GM19328 (cell line): ENCODE data around the gene EMILIN2.
"Not testable (repeated sequence)": the region's sequence is repeated elsewhere in the genome, so short reads cannot be mapped to it uniquely, and the experiment has no call there.

Source experiments
- ATAC-seq: cut with Tn5 transposase; IDR thresholded peaks from one replicate; pipeline ENCODE4 v1.9.1; 2021; ENCODE audit warnings: mild to moderate bottlenecking, moderate library complexity; ENCODE audit not compliant: unreplicated experiment

EMILIN2 gene

DNA sequence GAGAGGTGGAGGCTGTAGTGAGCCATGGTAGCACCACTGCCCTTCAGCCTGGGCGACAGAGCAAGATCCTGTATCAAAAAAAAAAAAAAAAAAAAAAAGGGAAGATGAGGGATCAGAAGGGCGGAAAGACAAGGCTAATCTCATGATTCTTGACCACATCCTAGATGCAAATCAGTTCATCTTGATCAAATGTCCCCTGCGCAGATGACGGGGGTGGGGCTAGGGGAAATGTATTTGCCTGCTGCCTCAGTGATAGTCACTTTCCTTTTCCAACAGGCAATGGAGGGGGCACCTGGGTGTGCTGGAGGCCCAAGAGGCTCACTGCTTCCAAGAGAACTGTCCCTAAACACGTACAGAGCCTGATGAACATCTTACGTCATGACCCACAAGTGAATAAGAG, 3.7 kb upstream of the EMILIN2 start:
- ATAC-seq = no peak

DNA sequence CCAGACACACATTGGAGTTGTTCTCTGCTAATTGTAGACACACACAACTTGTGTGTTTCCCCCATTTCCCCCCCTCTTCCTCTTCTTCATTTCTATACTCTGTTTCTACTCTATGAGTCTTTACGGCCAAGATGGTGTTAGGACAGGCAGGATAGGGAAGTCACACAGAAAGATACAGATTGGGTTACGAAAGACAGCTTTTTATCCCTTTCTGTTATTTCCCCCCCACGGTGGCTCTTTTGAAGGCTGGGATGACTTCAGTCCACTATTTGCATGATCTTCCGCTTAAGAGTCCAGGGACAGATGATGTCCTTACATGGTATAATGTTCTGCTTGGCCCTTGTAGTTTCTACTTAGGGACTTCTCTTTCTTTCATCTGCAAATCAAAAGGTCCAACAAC, 1.6 kb upstream of the EMILIN2 start:
- no peak for ATAC-seq

DNA sequence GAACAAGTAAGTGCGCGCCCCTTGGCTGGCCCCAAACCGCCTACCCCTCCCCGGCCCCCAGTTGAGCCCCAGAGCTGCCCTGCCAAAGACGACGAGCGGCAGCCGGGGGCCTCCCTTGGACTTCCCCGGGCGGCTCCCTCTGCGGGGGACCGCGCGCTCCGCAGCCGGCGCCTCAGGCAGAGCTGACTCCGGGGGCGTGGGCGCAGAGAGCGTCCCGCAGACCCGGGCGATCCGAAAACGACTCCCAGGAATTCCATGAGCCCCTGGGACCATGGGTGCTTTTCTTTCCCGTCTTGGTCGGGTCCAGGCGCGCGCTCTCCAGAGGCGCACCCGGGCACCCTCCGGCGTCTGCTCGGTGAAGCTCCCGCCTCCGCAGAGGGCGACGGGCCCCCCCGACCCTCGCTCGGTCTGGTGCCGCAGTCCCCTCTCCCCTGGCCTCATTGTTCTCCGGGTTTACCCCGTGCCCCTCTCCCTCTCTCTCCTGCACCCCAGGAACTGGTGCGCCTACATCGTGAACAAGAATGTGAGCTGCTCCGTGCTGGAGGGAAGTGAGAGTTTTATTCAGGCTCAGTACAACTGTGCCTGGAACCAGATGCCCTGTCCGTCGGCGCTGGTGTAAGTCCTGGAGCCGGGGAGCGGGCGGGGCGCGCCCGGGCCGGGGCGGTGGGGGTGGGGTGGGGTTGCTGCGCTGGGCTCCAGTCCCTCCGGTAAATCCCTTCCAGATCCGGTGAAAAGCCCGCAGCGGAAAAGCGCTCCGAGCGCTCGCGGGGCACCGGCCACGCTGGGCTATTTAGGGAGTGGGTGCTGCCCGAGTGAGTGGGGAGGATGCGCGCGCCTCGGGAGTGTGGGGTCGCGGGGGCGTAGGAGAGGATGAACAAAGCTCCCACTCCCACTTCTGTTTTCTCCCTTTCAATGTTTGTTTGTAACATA, 776 bp downstream of the EMILIN2 start:
- ATAC-seq = no peak

DNA sequence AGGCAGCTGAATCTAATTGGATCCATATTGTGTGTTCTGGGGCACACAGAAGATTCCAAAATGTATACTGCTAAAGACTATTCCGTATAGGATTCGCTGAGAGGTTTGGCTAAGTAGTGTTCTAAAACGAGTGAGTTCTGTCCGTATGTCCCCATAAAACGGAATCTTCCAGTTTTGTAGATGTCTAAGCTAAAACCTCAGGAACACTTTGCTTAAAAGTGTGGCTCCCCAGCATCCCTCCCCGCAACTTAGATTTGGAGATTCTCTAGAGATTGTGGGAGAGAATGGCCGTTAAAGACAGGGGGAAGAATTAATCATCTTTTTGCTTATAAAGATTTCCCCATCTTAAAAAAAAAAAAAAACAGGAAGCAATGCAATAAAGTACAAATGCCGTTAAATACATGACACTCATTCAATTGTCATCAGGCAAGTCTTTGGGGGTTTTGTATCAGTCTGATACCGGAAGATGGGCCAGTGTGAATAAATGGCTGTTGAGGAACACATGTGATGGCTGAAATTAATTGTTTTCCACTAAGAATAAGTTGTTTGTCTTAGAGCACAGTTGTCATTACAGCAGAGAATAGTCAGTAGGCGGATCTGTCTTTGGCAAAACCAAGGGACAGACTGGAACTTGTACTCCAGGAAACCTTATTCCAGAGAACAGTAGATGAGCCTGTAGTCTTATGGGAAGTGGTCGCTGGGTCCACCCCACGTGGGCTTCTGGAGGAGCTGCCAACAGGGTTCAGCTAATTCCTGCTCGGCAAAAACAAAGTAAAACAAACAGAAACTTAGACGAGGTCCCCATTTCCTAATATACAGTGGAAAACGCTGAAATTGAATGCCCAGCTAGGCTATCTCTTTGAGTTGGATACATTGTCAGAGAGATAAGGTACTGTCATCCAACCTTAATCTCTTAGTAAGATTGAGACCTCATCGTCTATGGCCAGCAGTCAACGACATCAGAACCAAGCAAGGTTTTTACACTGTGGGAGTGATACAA, 1.7 kb downstream of the EMILIN2 start:
- no peak for ATAC-seq

DNA sequence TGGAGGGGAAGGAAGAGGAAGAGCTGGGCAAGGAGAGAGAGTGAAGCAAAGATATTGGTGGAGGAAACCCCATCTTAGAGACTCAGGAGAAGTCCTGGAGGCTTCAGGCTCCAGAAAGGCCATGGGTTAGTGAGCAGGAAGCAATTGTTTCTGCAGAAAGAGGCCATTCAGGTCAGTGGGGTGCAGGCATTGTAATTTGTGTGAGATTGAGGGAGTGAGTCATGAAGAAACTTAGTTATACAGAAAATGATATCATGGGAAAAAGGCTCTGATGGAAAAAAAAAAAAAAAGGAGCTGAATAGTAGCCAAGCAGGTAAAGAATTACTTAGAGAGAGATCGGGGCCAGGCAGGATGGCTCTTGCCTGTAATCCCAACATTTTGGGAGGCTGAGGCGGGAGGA, 4.0 kb downstream of the EMILIN2 start:
- no peak for ATAC-seq

DNA sequence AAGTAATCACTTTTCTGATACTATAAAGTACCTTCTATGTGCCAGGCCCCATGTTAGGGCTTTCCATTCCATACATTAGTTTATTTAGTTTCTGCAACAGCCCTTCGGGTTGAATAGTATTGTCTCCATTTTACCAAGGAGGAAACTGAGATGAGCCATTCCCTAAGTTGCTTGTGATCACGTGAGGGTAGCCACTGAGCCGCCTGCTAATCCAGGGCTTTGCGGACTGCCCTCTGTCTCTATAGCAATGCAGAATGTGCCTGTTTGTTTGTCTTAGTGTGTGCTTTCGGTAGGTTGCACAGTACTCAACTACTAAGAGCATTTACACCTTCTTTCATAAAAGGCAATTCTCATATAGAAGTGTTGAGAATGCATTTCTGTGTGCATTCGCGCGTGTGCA, 5.0 kb downstream of the EMILIN2 start:
- ATAC-seq = no peak

DNA sequence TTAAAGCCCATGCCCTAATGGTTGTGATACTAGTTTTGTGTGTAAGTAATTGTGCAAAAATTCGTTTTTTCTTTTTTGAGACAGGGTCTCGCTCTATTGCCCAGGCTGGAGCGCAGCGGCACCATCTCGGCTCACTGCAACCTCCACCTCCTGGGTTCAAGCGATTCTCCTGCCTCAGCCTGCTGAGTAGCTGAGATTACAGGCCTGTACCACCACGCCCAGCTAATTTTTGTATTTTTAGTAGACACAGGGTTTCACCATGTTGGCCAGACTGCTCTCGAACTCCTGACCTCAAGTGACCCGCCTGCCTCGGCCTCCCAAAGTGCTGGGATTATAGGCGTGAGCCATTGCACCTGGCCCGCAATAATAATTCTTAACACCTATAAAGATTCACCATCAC, 5.7 kb downstream of the EMILIN2 start:
- not testable (repeated sequence) for ATAC-seq

DNA sequence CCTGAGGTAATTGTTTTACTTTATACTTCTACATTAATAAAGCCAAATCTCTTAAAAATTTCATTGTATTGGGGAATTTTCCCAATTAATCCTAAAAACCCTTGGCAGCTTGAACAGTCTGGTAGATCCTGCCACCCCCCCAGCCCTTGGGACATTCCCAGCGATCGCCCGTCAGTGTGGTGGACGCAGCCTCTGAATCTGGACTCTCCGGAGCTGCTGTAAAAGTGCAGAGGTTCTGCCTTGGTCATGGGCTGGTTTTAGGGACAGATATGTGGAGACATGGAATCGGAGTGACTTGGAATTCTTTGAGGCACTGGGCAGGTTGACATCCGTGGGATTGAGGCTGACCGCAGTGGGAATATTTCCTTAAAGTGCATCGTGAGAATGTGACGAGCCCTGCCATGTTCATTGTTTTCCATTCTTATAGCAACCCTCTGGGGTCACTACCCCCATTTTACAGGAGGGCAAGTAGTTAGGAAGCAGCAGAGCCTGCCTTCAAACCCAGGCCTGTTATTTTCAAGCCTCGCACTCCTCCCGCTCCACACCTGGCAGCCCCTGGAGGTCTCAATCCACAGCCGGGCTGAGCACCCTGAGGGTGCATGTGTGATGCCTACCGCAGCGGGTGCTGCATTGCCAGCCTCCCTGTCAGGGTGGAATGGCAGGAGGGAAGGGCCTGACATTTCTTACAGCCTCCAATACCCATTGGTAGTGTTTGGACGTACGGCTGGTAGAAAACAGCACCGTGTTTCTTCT, 6.5 kb downstream of the EMILIN2 start:
- ATAC-seq = no peak

DNA sequence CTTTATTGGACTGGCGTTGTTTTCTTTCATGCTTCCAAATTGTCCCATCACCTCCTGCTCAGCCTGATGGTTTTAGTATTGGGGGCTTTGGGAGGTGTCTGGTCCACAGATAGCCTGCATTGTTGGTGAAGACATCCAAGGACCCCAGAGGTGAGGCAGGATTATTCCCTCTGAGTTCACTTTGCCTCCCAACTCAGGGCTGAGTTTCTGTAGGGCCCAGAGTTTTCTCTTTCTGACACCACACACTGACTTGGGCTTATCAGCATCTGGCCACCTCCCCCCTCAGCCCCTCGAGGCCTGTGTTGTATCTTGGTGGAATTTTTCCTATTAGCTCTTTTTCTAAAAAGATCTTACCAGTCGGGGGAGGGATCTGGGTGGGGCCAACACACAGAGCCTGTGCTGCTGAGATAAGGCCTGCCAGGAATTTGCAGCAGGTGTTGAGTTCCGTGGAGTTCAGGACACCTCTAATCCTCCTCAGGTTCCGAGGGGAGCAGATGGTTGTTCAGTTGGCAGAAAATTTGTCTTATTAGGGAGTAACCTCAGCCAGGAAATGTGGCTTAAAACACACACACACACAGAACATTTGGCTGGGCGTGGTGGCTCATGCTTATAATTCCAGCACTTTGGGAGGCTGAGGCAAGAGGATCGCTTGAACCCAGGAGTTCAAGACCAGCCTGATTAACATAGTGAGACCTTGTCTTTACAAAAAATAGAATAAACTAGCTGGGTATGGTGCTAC, 7.3 kb downstream of the EMILIN2 start:
- ATAC-seq = no peak

DNA sequence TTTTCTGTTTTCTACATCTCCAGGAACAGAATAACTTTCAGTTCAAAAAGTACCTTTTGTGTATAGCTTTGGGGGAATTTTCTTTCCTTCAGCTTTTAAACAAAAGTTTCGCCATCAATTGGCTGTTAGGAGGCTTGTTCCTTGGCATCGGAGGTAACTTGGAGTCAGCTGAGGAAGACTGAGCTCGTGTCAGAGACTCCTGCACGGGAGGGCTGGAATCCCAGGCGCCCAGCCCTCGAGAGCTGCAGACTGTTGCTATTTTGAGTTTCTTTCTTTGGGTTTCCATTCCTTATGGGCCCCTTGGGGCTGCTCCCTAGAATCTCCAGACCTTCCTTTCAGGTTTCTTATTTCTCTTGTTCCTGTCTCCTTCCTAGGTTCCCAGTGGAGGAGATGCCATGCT, 8.1 kb downstream of the EMILIN2 start:
- ATAC-seq = no peak

DNA sequence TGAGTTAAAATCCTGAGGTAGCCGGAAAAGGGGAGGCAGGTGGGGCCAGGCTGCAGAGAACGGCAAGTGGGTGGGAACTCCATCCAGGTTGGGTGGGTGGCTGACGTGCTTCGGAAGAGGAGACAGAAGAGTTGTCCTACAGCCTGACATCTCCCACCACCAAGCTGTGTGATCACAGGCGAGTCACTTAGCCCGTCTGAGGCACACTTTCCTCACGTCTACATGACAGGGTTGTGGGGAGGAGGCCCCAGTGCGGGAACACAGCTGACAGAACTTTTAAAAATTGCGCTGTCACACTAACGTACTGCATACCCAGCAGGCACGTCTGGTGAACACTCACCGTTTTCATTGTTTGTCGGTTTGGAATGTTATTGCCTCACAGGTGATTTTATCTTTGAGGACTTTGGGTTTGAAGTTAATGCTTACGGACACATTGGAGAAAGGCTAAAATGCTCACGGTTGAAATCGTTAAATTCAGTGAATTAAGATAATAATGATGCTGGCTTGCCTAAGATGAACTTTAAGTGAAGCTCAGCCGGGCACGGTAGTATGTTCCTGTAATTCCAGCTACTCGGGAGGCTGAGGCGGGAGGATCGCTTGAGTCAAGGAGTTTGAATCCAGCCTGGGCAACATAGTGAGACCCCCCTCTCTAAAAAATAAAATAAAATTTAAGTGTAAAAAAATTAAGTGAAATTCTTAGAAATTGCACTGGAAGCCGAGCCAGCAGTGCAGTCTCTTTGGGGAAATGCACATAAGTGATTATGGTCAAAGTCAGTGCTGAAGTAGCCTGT, 8.9 kb downstream of the EMILIN2 start:
- ATAC-seq = no peak

DNA sequence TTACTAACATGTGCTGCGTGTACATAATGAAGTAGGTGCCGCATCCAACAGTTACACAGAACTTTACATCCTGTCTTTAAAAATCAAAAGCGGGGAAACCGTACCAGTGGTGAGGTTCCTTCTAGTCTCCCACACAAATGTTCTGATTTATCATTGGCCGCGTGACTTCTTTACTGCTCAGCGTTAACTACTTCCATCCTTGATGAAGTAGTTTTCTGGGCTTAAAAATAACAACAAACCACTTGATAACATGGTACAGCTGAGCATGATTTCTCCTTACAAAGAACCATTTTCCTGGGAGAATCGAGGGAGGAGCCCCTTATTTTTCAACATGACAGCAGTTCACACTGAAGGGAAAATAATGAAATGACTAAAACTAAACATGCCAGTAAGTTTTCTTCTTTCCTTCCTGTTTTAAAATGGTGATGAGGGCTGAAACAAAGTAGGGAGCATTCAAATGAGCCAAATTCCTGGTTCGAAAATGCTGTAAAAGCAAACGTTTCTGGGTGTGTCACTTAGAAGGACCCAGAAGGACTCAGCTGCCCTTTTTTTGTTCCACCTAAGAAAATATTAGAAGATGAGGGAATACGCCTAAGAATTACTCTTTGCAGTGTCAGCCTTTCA, 9.9 kb downstream of the EMILIN2 start:
- ATAC-seq = no peak

DNA sequence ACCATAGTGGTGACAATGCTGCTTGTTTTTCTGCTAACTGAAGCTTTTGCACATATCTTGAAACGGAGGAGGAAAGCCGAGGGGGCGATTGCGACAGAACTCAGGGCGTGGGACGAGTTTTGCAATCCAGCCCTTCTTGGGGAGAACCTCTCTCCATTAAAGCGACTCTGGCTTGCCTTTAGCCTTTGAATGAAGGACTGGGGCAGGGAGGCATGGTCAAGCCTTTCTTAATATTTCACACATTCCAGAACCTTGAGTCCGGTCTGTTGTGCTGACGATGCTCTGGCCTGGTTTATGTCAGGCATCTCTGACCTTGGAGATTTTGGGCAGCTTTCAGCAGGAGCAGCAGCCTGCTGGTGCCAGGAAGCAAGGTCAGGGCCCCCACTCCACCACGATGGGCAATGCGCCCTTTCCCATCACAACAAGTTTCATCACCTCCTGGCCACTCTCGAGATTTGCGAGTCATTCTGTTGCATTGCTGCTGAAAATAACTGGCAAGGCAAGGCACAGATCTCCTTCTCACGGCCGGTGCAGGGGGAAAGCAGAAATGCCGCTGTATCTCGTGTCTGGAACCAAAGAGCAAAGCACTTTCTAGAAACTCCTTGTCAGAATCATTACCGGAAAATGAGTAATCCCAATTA, 10.8 kb downstream of the EMILIN2 start:
- ATAC-seq = no peak

DNA sequence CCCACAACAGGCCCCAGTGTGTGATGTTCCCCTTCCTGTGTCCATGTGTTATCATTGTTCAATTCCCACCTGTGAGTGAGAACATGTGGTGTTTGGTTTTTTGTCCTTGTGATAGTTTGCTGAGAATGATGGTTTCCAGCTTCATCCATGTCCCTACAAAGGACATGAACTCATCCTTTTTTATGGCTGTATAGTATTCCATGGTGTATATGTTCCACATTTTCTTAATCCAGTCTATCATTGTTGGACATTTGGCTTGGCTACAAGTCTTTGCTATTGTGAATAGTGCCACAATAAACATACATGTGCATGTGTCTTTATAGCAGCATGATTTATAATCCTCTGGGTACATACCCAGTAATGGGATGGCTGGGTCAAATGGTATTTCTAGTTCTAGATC, 13.6 kb downstream of the EMILIN2 start:
- ATAC-seq = not testable (repeated sequence)

DNA sequence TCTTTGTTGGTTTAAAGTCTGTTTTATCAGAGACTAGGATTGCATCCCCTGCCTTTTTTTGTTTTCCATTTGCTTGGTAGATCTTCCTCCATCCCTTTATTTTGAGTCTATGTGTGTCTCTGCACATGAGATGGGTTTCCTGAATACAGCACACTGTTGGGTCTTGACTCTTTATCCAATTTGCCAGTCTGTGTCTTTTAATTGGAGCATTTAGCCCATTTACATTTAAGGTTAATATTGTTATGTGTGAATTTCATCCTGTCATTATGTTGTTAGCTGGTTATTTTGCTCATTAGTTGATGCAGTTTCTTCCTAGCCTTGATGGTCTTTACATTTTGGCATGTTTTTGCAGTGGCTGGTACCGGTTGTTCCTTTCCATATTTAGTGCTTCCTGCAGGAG, 17.2 kb downstream of the EMILIN2 start:
- not testable (repeated sequence) for ATAC-seq

DNA sequence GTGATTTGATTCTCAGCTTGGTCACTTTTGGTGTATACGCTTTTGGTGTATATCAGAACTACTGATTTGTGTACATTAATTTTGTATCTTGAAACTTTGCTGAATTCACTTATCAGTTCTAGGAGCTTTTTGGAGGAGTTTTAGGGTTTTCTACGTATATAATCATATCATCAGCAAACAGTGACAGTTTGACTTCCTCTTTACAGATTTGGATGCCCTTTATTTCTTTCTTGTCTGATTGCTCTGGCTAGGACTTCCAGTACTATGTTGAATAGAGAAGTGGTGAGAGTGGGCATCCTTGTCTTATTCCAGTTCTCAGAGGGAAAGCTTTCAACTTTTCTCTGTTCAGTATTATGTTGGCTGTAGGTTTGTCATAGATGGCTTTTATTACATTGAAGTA, 19.7 kb downstream of the EMILIN2 start:
- ATAC-seq = not testable (repeated sequence)

DNA sequence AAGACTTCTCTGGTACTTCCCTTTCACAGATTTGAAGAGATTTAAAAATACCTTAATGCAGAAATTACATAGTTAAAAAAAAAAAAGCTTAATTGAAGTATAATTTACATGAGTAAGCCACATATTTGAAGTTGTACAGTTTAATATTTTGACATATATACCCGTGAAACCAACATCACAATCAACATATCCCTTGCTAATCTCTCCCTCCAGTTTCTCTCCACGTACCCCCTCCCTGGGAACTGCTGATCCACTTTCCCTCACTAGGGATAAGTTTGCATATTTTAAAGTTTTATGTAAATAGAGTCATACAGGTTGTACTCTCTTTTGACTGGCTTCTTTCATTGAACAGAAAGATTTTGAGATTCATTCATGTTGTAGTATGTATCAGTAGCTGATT, 22.4 kb downstream of the EMILIN2 start:
- no peak for ATAC-seq

DNA sequence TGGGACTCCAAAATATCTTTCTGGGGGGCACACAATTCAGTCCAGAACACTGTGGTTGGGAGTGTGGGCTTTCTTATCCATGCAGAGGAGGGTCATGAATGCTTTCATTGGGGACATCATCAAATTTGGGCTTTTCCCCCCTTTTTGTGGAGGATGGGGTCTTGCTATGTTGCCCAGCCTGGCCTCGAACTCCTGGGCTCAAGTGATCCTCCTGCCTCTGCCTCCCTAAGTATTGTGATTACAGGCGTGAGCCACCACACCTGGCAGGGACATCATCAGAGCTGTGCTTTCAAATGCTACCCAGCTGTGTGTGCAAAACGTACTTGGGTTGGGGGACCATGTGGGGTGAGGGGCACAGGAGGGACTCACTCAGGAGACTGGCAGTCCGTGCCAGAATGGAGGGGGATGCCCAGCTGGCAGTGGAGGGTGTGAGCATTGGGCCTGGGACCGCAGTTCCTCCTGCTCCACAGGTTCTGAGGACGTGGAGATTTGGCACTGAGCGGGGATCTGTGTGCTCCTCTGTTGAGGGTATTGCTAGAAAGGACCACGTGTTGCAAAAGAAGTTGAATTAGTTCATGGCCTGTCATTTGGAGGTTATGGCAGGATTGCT, 24.4 kb downstream of the EMILIN2 start:
- ATAC-seq = no peak
